HG02943 (cell line): ENCODE measurements around the gene GALNT16.
"Not testable (repeated sequence)": the region's sequence is repeated elsewhere in the genome, so short reads cannot be mapped to it uniquely, and the experiment has no call there.

Experiments
- ATAC-seq: cut with Tn5 transposase; IDR thresholded peaks from one replicate; pipeline ENCODE4 v1.9.1; 2021; ENCODE audit warnings: mild to moderate bottlenecking, low read depth, moderate library complexity; ENCODE audit not compliant: unreplicated experiment

Gene GALNT16

GRCh38 chr14:69259527-69260189 is at the start of gene GALNT16:
GALNT16 (plus strand) TSS chr14:69260158; CDS start chr14:69260291, 133 bp downstream.
- ATAC-seq: no peak

- no peak for ATAC-seq
Observed at GRCh38 chr14:69214393-69214792, 45.6 kb upstream of the GALNT16 start.

- ATAC-seq: not testable (repeated sequence)
Observed at GRCh38 chr14:69217663-69218062, 42.3 kb upstream of the GALNT16 start.

GRCh38 chr14:69224946-69225345 is 35.0 kb upstream of the GALNT16 start:
- ATAC-seq: no peak

GRCh38 chr14:69226178-69226577 is 33.8 kb upstream of the GALNT16 start:
- no peak for ATAC-seq

- no peak for ATAC-seq
Observed at GRCh38 chr14:69226736-69227135, 33.2 kb upstream of the GALNT16 start.

- ATAC-seq: no peak
Observed at GRCh38 chr14:69231486-69231885, 28.5 kb upstream of the GALNT16 start.

- no peak for ATAC-seq
Observed at GRCh38 chr14:69232388-69232787, 27.6 kb upstream of the GALNT16 start.

- no peak for ATAC-seq
Observed at GRCh38 chr14:69234106-69234505, 25.9 kb upstream of the GALNT16 start.

- ATAC-seq: no peak
Observed at GRCh38 chr14:69235708-69236107, 24.2 kb upstream of the GALNT16 start.

GRCh38 chr14:69237142-69237541 is 22.8 kb upstream of the GALNT16 start:
- no peak for ATAC-seq

GRCh38 chr14:69237584-69237983 is 22.4 kb upstream of the GALNT16 start:
- ATAC-seq: no peak

GRCh38 chr14:69238883-69239282 is 21.1 kb upstream of the GALNT16 start:
- ATAC-seq: no peak

GRCh38 chr14:69240527-69241173 is 19.3 kb upstream of the GALNT16 start:
- ATAC-seq: no peak

GRCh38 chr14:69241577-69241976 is 18.4 kb upstream of the GALNT16 start:
- no peak for ATAC-seq

- ATAC-seq: no peak
Observed at GRCh38 chr14:69242311-69243224, 17.4 kb upstream of the GALNT16 start.

GRCh38 chr14:69244946-69245345 is 15.0 kb upstream of the GALNT16 start:
- ATAC-seq: no peak

- no peak for ATAC-seq
Observed at GRCh38 chr14:69246331-69246730, 13.6 kb upstream of the GALNT16 start.

GRCh38 chr14:69247676-69248440 is 12.1 kb upstream of the GALNT16 start:
- ATAC-seq: no peak

GRCh38 chr14:69249603-69250002 is 10.4 kb upstream of the GALNT16 start:
- no peak for ATAC-seq
